Measurements from ENCODE around the gene LIPC. TPM values are rescaled to one million over a fixed set of nuclear protein-coding genes. Genes with fewer than 3 reads are reported as not detected.

LIPC gene
- total RNA-seq, 5 donors from 2014 or later (not counting 1 experiment from before 2014, with no cell fraction given): 0.89 to 2.1 (median 1.5) TPM

- no peak overlapping the region for H3K27ac ChIP-seq (ENCODE audit: low read length)
- H3K4me3 ChIP-seq (ENCODE audit: control insufficient read depth in 1 of 2, extremely low read depth in 1 of 2, low read length in 1 of 2): no peak overlapping the region
- no peaks in the 10 kb centered on the region for H3K27me3 ChIP-seq (replicated peaks in 1 of 2; ENCODE audit: control insufficient read depth in 2 of 2, extremely low read depth in 1 of 2, insufficient read depth in 2 of 2, low read length in 1 of 2)
- Mint-ChIP-seq H3K36me3 (no peaks in the 10 kb centered on the region), H3K4me3 (no peak overlapping the region), H3K27ac (no peak overlapping the region), H3K27me3 (no peaks in the 10 kb centered on the region), H3K9me3 (peaks cover 0 to 5% (median 0%) of the 10 kb centered on the region in 3 donors), H3K4me1 (peaks cover 17 to 26% (median 18%) of the 10 kb centered on the region in 3 donors)
- WGBS (ENCODE audit: insufficient coverage): 89% methylated on average over 4 of the region's 4 CpGs
- H3K4me1 ChIP-seq (ENCODE audit: control insufficient read depth in 1 of 2, extremely low read depth in 1 of 2, insufficient read depth in 2 of 2, low read length in 2 of 2): peaks cover 4% of the 10 kb centered on the region in 2 experiments
- POLR2A ChIA-PET: no interaction called here
- no peaks in the 10 kb centered on the region for H3K36me3 ChIP-seq (ENCODE audit: control insufficient read depth in 2 of 2, extremely low read depth in 1 of 2, insufficient read depth in 1 of 2, low read length in 1 of 2)
- no peaks in the 10 kb centered on the region for H3K9me3 ChIP-seq
- CTCF ChIA-PET: no interaction called here
- no peak for ATAC-seq (replicated peaks in 1 of 4)
- DNase-seq: no peak
Observed at GRCh38 chr15:58572521-58572920, 140.7 kb downstream of the LIPC start.

- DNase-seq (no peak), ATAC-seq (replicated peaks in 1 of 4) (no peak)
- WGBS (ENCODE audit: insufficient coverage): no CpG with 5 or more reads among the region's 4 CpGs
- peaks cover 12 to 18% (median 13%) of the 10 kb centered on the region in 3 donors for H3K4me1 Mint-ChIP-seq
- H3K4me3 Mint-ChIP-seq: no peak overlapping the region
- POLR2A ChIA-PET: no interaction called here
- no peak overlapping the region for H3K27ac ChIP-seq (ENCODE audit: low read length)
- no peak overlapping the region for H3K27ac Mint-ChIP-seq
- CTCF ChIA-PET: interaction anchor here in 1 of 2 donors (0.5 kb wide), 1 partner anchor 42 kb away, joined by 3 read pairs; no protein-coding TSS in a partner anchor
- H3K9me3 Mint-ChIP-seq: peaks cover 0 to 5% (median 0%) of the 10 kb centered on the region in 3 donors
- no peaks in the 10 kb centered on the region for H3K27me3 ChIP-seq (replicated peaks in 1 of 2; ENCODE audit: control insufficient read depth in 2 of 2, extremely low read depth in 1 of 2, insufficient read depth in 2 of 2, low read length in 1 of 2)
- H3K4me1 ChIP-seq (ENCODE audit: control insufficient read depth in 1 of 2, extremely low read depth in 1 of 2, insufficient read depth in 2 of 2, low read length in 2 of 2): peaks cover under 1 to 4% of the 10 kb centered on the region in 2 experiments
- H3K9me3 ChIP-seq: no peaks in the 10 kb centered on the region
- H3K27me3 Mint-ChIP-seq: no peaks in the 10 kb centered on the region
- H3K36me3 ChIP-seq (ENCODE audit: control insufficient read depth in 2 of 2, extremely low read depth in 1 of 2, insufficient read depth in 1 of 2, low read length in 1 of 2): no peaks in the 10 kb centered on the region
- H3K36me3 Mint-ChIP-seq: no peaks in the 10 kb centered on the region
- H3K4me3 ChIP-seq (ENCODE audit: control insufficient read depth in 1 of 2, extremely low read depth in 1 of 2, low read length in 1 of 2): no peak overlapping the region
Observed at GRCh38 chr15:58573270-58573669, 141.5 kb downstream of the LIPC start.

DNA sequence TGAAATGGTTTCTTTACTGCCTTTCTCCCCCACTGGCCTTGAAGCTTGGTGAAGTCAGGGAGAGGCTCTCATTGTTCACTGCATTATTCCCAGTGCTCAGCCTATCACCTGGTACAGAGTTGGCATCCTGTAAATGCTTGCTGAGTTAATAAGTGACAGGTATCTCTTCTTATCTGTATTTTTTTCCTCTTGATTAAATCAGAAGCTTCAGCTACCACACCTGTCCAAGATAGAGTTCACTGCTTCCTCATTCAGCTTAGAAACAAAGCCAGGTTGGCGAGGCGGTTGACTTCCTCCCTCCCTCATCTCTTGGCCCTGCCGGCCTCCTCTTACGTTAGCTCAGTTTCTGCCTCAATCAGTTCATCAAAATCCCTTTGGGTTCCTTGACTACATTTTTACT is 142.8 kb downstream of the LIPC start:
- H3K4me3 Mint-ChIP-seq: peak overlapping the region in 1 of 3 donors; percentile 44
- ChIA-PET POLR2A (interaction anchor here in 1 of 2 donors (0.5 kb wide), 1 partner anchor 1099 kb away, joined by 10 read pairs; no protein-coding TSS in a partner anchor), CTCF (no interaction called here)
- H3K4me3 ChIP-seq (ENCODE audit: control insufficient read depth in 1 of 2, extremely low read depth in 1 of 2, low read length in 1 of 2): no peak overlapping the region
- ATAC-seq (replicated peaks in 1 of 4): no peak
- H3K27ac ChIP-seq (ENCODE audit: low read length): no peak overlapping the region
- H3K27me3 ChIP-seq (replicated peaks in 1 of 2; ENCODE audit: control insufficient read depth in 2 of 2, extremely low read depth in 1 of 2, insufficient read depth in 2 of 2, low read length in 1 of 2): no peaks in the 10 kb centered on the region
- H3K4me1 Mint-ChIP-seq: peaks cover 7 to 12% (median 8%) of the 10 kb centered on the region in 3 donors
- no peak for DNase-seq
- no peaks in the 10 kb centered on the region for H3K9me3 ChIP-seq
- H3K9me3 Mint-ChIP-seq: peaks cover 0 to 5% (median 0%) of the 10 kb centered on the region in 3 donors
- no peaks in the 10 kb centered on the region for H3K36me3 Mint-ChIP-seq
- WGBS (ENCODE audit: insufficient coverage): 47% methylated on average over 2 of the region's 4 CpGs
- H3K36me3 ChIP-seq (ENCODE audit: control insufficient read depth in 2 of 2, extremely low read depth in 1 of 2, insufficient read depth in 1 of 2, low read length in 1 of 2): no peaks in the 10 kb centered on the region
- H3K27me3 Mint-ChIP-seq: no peaks in the 10 kb centered on the region
- peak overlapping the region; percentile 21 to 41 for H3K27ac Mint-ChIP-seq
- H3K4me1 ChIP-seq (ENCODE audit: control insufficient read depth in 1 of 2, extremely low read depth in 1 of 2, insufficient read depth in 2 of 2, low read length in 2 of 2): peaks cover 0 to 4% of the 10 kb centered on the region in 2 experiments

GRCh38 chr15:58575045-58575786 is 143.4 kb downstream of the LIPC start:
- H3K9me3 ChIP-seq: no peaks in the 10 kb centered on the region
- ChIA-PET CTCF (no interaction called here), POLR2A (interaction anchor here (0.5 to 0.6 kb wide), 2 partner anchors 153 to 1098 kb away, joined by 4 to 10 read pairs; no protein-coding TSS in a partner anchor)
- H3K36me3 Mint-ChIP-seq: no peaks in the 10 kb centered on the region
- peaks cover 0 to 4% (median 0%) of the 10 kb centered on the region in 3 donors for H3K9me3 Mint-ChIP-seq
- 95% methylated on average over 9 of the region's 14 CpGs for WGBS (ENCODE audit: insufficient coverage)
- ATAC-seq (replicated peaks in 1 of 4) (no peak), DNase-seq (no peak)
- H3K27ac Mint-ChIP-seq: peak overlapping the region; percentile 21 to 41
- H3K4me3 Mint-ChIP-seq: peak overlapping the region in 1 of 3 donors; percentile 44
- H3K4me1 ChIP-seq (ENCODE audit: control insufficient read depth in 1 of 2, extremely low read depth in 1 of 2, insufficient read depth in 2 of 2, low read length in 2 of 2): peaks cover 0 to 4% of the 10 kb centered on the region in 2 experiments
- H3K4me3 ChIP-seq (ENCODE audit: control insufficient read depth in 1 of 2, extremely low read depth in 1 of 2, low read length in 1 of 2): no peak overlapping the region
- H3K27me3 Mint-ChIP-seq: no peaks in the 10 kb centered on the region
- no peaks in the 10 kb centered on the region for H3K36me3 ChIP-seq (ENCODE audit: control insufficient read depth in 2 of 2, extremely low read depth in 1 of 2, insufficient read depth in 1 of 2, low read length in 1 of 2)
- H3K27ac ChIP-seq (ENCODE audit: low read length): no peak overlapping the region
- H3K27me3 ChIP-seq (replicated peaks in 1 of 2; ENCODE audit: control insufficient read depth in 2 of 2, extremely low read depth in 1 of 2, insufficient read depth in 2 of 2, low read length in 1 of 2): no peaks in the 10 kb centered on the region
- H3K4me1 Mint-ChIP-seq: peaks cover 7 to 12% (median 8%) of the 10 kb centered on the region in 3 donors

DNA sequence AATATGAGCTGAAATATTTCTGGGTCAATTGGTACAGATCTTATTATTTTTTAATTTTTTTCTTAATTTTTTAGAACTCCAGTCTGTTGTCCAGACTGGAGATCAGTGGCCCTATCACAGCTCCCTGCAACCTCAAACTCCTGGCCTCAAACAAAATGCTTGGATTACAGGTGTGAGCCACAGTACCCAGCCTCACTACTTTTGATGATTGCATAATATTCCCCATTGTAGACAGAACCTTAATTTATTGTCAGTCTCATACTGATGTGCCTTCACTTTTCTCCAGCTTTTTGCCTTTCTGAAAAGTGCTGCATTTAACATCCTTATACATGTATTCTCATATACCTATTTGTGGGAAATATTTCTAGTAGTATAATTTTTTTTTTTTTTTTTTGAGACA is 144.9 kb downstream of the LIPC start:
- H3K4me1 Mint-ChIP-seq: peaks cover 7 to 12% (median 8%) of the 10 kb centered on the region in 3 donors
- no peaks in the 10 kb centered on the region for H3K27me3 Mint-ChIP-seq
- peaks cover 0 to 4% of the 10 kb centered on the region in 2 experiments for H3K4me1 ChIP-seq (ENCODE audit: control insufficient read depth in 1 of 2, extremely low read depth in 1 of 2, insufficient read depth in 2 of 2, low read length in 2 of 2)
- ChIA-PET CTCF (interaction anchor here in 1 of 2 donors (0.7 kb wide), 2 partner anchors 11 to 1026 kb away, joined by 3 read pairs; no protein-coding TSS in a partner anchor), POLR2A (interaction anchor here in 1 of 2 donors (0.6 kb wide), 1 partner anchor 1291 kb away, joined by 3 read pairs; no protein-coding TSS in a partner anchor)
- no peak overlapping the region for H3K4me3 ChIP-seq (ENCODE audit: control insufficient read depth in 1 of 2, extremely low read depth in 1 of 2, low read length in 1 of 2)
- H3K27ac ChIP-seq (ENCODE audit: low read length): no peak overlapping the region
- no peaks in the 10 kb centered on the region for H3K9me3 Mint-ChIP-seq
- no peak for DNase-seq
- H3K4me3 Mint-ChIP-seq: no peak overlapping the region
- H3K36me3 ChIP-seq (ENCODE audit: control insufficient read depth in 2 of 2, extremely low read depth in 1 of 2, insufficient read depth in 1 of 2, low read length in 1 of 2): no peaks in the 10 kb centered on the region
- H3K36me3 Mint-ChIP-seq: no peaks in the 10 kb centered on the region
- ATAC-seq (replicated peaks in 1 of 4): no peak
- H3K27me3 ChIP-seq (replicated peaks in 1 of 2; ENCODE audit: control insufficient read depth in 2 of 2, extremely low read depth in 1 of 2, insufficient read depth in 2 of 2, low read length in 1 of 2): no peaks in the 10 kb centered on the region
- H3K27ac Mint-ChIP-seq: no peak overlapping the region
- no peaks in the 10 kb centered on the region for H3K9me3 ChIP-seq

DNA sequence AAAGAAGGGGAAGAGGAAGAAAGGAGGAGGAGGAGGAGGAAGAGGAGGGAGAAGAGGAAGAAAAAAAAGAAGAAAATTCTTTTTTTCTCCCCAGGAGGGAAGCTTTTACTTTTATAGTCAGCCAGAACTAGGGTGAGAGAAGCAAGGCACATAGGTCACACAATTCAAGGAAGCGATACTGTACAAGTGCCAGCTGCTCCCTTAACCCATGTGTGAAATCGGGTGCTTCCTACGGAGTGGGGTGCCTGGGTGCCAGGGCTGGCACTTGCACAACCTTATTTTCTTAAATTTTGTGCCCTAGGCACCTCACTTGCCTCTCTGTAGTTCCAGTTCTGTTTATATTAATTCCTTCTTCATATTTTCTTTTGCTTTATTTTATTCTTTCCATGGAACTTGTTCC is 150.4 kb downstream of the LIPC start:
- DNase-seq (no peak), ATAC-seq (replicated peaks in 1 of 4) (no peak)
- H3K27me3 ChIP-seq (replicated peaks in 1 of 2; ENCODE audit: control insufficient read depth in 2 of 2, extremely low read depth in 1 of 2, insufficient read depth in 2 of 2, low read length in 1 of 2): no peaks in the 10 kb centered on the region
- H3K27ac ChIP-seq (ENCODE audit: low read length): no peak overlapping the region
- Mint-ChIP-seq H3K27me3 (peaks cover 0 to 10% of the 10 kb centered on the region in 2 donors), H3K36me3 (peaks cover 4% of the 10 kb centered on the region), H3K27ac (no peak overlapping the region), H3K4me1 (peaks cover 11 to 19% (median 12%) of the 10 kb centered on the region in 3 donors), H3K9me3 (peaks cover 0 to 6% (median 3%) of the 10 kb centered on the region in 3 donors), H3K4me3 (no peak overlapping the region)
- no peak overlapping the region for H3K4me3 ChIP-seq (ENCODE audit: control insufficient read depth in 1 of 2, extremely low read depth in 1 of 2, low read length in 1 of 2)
- POLR2A ChIA-PET: no interaction called here
- peaks cover 9 to 12% of the 10 kb centered on the region in 2 experiments for H3K4me1 ChIP-seq (ENCODE audit: control insufficient read depth in 1 of 2, extremely low read depth in 1 of 2, insufficient read depth in 2 of 2, low read length in 2 of 2)
- H3K36me3 ChIP-seq (ENCODE audit: control insufficient read depth in 2 of 2, extremely low read depth in 1 of 2, insufficient read depth in 1 of 2, low read length in 1 of 2): no peaks in the 10 kb centered on the region
- no peaks in the 10 kb centered on the region for H3K9me3 ChIP-seq
- CTCF ChIA-PET: no interaction called here
- WGBS (ENCODE audit: insufficient coverage): 100% methylated on average over 3 of the region's 3 CpGs
